Panc1 (cell line): ENCODE measurements around the gene SNX15. TPM values are rescaled to one million over a fixed set of nuclear protein-coding genes. Genes with fewer than 3 reads are reported as not detected.

Experiments used
- ATAC-seq: fragments of 200-7000 bp; cut with Tn5 transposase; 2 replicates; pipeline ENCODE4 v1.9.1; 2020; ENCODE audit warnings: mild to moderate bottlenecking, moderate library complexity
- BruUV-seq: library from RNA; stranded (reverse); fragments of 400-500 nt; replicated peaks from 2 replicates; lab custom pipeline; 2021; lab: Mats Ljungman, UMichigan
- CTCF ChIA-PET: fragments of 300-600 bp; sonication (Branson Sonifier 250); formaldehyde crosslinking; loops from one replicate; lab custom pipeline; 2022; ENCODE audit warnings: antibody characterized with exemption; lab: Charles Lee
- POLR2A ChIA-PET: fragments of 300-600 bp; sonication (Branson Sonifier 250); formaldehyde crosslinking; loops from one replicate; lab custom pipeline; 2022; ENCODE audit warnings: antibody characterized with exemption; lab: Charles Lee
- DNase-seq: peaks from one replicate; pipeline ENCODE4 v3.0.0-alpha.2; 2010; ENCODE audit warnings: low read depth, low spot score
- H3K27ac ChIP-seq: 2 replicates; pipeline ENCODE4 v1.5.1; 2011; ENCODE audit warnings: mild to moderate bottlenecking, low read length, inconsistent platforms
- H3K27me3 ChIP-seq: fragments of 200-500 bp; sonication (Bioruptor generic); 2 replicates; pipeline ENCODE4 v1.6.0; 2014; ENCODE audit warnings: low read length, inconsistent platforms; ENCODE audit not compliant: control insufficient read depth, insufficient read depth
- H3K36me3 ChIP-seq: fragments of 200-500 bp; sonication (Bioruptor generic); 2 replicates; pipeline ENCODE4 v1.5.1; 2014; ENCODE audit warnings: inconsistent platforms, mild to moderate bottlenecking, low read length, moderate library complexity; ENCODE audit not compliant: control insufficient read depth, insufficient read depth
- H3K4me1 ChIP-seq: 2 replicates; pipeline ENCODE4 v1.5.1; 2011; ENCODE audit warnings: inconsistent platforms, mild to moderate bottlenecking, low read length, moderate library complexity; ENCODE audit not compliant: control insufficient read depth, insufficient read depth
- H3K4me3 ChIP-seq, 2 experiments: 2 replicates each; pipeline ENCODE4 v1.5.1; 2011 to 2012; ENCODE audit warnings: low read depth in 2 of 2, low read length in 2 of 2, mild to moderate bottlenecking in 2 of 2, inconsistent platforms in 1 of 2, moderate library complexity in 1 of 2
- H3K9me3 ChIP-seq: fragments of 200-500 bp; sonication (Bioruptor generic); 2 replicates; pipeline ENCODE4 v1.5.1; 2014; ENCODE audit warnings: low read depth, mild to moderate bottlenecking, inconsistent platforms, low read length, moderate library complexity; ENCODE audit not compliant: control insufficient read depth, insufficient read depth
- CTCF ChIP-seq: fragments of 450-650 bp; IDR thresholded peaks from 2 replicates; pipeline ENCODE4 v1.5.1; 2017; ENCODE audit warnings: mild to moderate bottlenecking
- POLR2AphosphoS5 ChIP-seq: IDR thresholded peaks from 2 replicates; pipeline ENCODE4 v1.6.1; 2012; ENCODE audit warnings: mild to moderate bottlenecking, low read depth, low read length, moderate library complexity
- SIN3A ChIP-seq: IDR thresholded peaks from 2 replicates; pipeline ENCODE4 v1.6.1; 2012; ENCODE audit warnings: low read depth, mild to moderate bottlenecking, low read length, moderate library complexity, borderline replicate concordance; ENCODE audit not compliant: insufficient read depth
- TCF7L2 ChIP-seq: IDR thresholded peaks from 2 replicates; pipeline ENCODE4 v1.6.1; 2011; ENCODE audit warnings: mild to moderate bottlenecking, low read depth, low read length, inconsistent platforms
- in situ Hi-C: cut with HindIII; loops from 2 replicates; pipeline ENCODE4 v1.10.0; 2016; ENCODE audit warnings: low sequenced_read_pairs, low pct_unique_long_range_greater_than_20kb
- intact Hi-C: fragments of 100-400 bp; cut with micrococcal nuclease; formaldehyde crosslinking; loops from one replicate; pipeline ENCODE4 v1.10.0; 2022; ENCODE audit not compliant: unreplicated experiment
- total RNA-seq: library from RNA; stranded (reverse); gene quantifications from one replicate; pipeline ENCODE4 v1.2.1, GENCODE V29; 2021; ENCODE audit not compliant: unreplicated experiment
- TF ChIP-seq, protein P1 (sequence below), 2 experiments: IDR thresholded peaks; 2 replicates each; pipeline ENCODE4 v1.6.1; 2011 to 2012; ENCODE audit warnings: low read depth in 2 of 2, control low read depth in 1 of 2, low read length in 1 of 2, mild to moderate bottlenecking in 1 of 2, moderate library complexity in 1 of 2; ENCODE audit not compliant: insufficient read depth in 1 of 2

Gene SNX15
- total RNA-seq, 1 experiment from 2014 or later = 51.5 TPM

GRCh38 chr11:65063532-65063931 lies 36.3 kb downstream of the SNX15 start:
- CTCF ChIA-PET = interaction anchor here (0.6 kb wide), 1 partner anchor 67 kb away, joined by 3 read pairs; no protein-coding TSS in a partner anchor
- no peaks in the 10 kb centered on the region for H3K27me3 ChIP-seq
- DNase-seq (no peak), ATAC-seq (no peak)
- no peaks in the 10 kb centered on the region for H3K4me1 ChIP-seq
- H3K9me3 ChIP-seq = no peaks in the 10 kb centered on the region
- no peak overlapping the region for H3K27ac ChIP-seq
- TF ChIP-seq TCF7L2 (no peak), CTCF (no peak), POLR2AphosphoS5 (no peak), SIN3A (no peak)
- TF ChIP-seq, protein P1, sequence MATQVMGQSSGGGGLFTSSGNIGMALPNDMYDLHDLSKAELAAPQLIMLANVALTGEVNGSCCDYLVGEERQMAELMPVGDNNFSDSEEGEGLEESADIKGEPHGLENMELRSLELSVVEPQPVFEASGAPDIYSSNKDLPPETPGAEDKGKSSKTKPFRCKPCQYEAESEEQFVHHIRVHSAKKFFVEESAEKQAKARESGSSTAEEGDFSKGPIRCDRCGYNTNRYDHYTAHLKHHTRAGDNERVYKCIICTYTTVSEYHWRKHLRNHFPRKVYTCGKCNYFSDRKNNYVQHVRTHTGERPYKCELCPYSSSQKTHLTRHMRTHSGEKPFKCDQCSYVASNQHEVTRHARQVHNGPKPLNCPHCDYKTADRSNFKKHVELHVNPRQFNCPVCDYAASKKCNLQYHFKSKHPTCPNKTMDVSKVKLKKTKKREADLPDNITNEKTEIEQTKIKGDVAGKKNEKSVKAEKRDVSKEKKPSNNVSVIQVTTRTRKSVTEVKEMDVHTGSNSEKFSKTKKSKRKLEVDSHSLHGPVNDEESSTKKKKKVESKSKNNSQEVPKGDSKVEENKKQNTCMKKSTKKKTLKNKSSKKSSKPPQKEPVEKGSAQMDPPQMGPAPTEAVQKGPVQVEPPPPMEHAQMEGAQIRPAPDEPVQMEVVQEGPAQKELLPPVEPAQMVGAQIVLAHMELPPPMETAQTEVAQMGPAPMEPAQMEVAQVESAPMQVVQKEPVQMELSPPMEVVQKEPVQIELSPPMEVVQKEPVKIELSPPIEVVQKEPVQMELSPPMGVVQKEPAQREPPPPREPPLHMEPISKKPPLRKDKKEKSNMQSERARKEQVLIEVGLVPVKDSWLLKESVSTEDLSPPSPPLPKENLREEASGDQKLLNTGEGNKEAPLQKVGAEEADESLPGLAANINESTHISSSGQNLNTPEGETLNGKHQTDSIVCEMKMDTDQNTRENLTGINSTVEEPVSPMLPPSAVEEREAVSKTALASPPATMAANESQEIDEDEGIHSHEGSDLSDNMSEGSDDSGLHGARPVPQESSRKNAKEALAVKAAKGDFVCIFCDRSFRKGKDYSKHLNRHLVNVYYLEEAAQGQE (IDR thresholded peaks at IDR 0.05; ENCODE audit: insufficient read depth in 1 of 2, low read depth in 2 of 2, low read length in 1 of 2) = no peak
- in situ Hi-C loops = no loop called here
- H3K36me3 ChIP-seq = no peaks in the 10 kb centered on the region
- no TSS peak for BruUV-seq
- H3K4me3 ChIP-seq = no peak overlapping the region
- intact Hi-C loops = no loop called here
- POLR2A ChIA-PET = no interaction called here

- Histone ChIP-seq H3K4me1 (no peaks in the 10 kb centered on the region), H3K27me3 (no peaks in the 10 kb centered on the region), H3K9me3 (no peaks in the 10 kb centered on the region), H3K27ac (no peak overlapping the region), H3K36me3 (no peaks in the 10 kb centered on the region), H3K4me3 (no peak overlapping the region)
- DNase-seq (no peak), ATAC-seq (no peak)
- ChIA-PET CTCF (interaction anchor here (0.6 kb wide), 1 partner anchor 42 kb away, joined by 5 read pairs; no protein-coding TSS in a partner anchor), POLR2A (no interaction called here)
- TF ChIP-seq TCF7L2 = no peak
- TF ChIP-seq POLR2AphosphoS5 = no peak
- TF ChIP-seq, protein P1 (IDR thresholded peaks at IDR 0.05; ENCODE audit: insufficient read depth in 1 of 2, low read depth in 2 of 2, low read length in 1 of 2) = no peak
- no peak for TF ChIP-seq SIN3A
- no peak for TF ChIP-seq CTCF
- in situ Hi-C loops (no loop called here), intact Hi-C loops (no loop called here)
- BruUV-seq = no TSS peak
Measured at GRCh38 chr11:65064847-65065240, 37.6 kb downstream of the SNX15 start.
